ENCODE data around the gene ATP7A. TPM values are rescaled to one million over a fixed set of nuclear protein-coding genes. Genes with fewer than 3 reads are reported as not detected.

Gene ATP7A
- total RNA-seq, 1 experiment from 2014 or later, result 6.3 TPM

DNA sequence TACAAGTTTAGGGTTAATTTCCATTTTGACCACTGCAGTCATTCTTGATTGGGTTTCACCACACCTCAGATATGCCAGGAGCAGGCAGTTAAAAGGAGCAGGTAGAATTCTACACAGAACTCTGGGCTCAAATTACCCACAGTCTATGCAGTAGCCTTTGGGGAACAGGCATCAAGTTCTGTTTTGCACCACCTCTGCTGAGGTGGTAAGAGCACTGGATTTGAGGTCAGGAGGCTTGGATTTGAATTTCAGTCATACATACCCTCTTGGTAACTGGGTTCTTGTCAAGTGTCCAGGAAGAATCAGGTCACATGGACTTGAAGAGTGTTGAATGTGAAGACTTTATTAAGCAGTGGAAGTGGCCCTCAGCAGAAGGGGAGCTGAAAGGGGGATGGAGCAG, 153.2 kb downstream of the ATP7A start:
- no peaks in the 10 kb centered on the region for H3K9me3 ChIP-seq (ENCODE audit: control insufficient read depth in 1 of 2, insufficient read depth in 1 of 2, low read depth in 1 of 2, low read length in 2 of 2)
- H3K4me3 ChIP-seq (replicated peaks in 1 of 2; ENCODE audit: low read depth in 1 of 2, low read length in 2 of 2), result no peak overlapping the region
- no peak for TF ChIP-seq ZFX (IDR thresholded peaks at IDR 0.05)
- no peak for TF ChIP-seq YY1 (IDR thresholded peaks at IDR 0.05; ENCODE audit: extremely low read depth, insufficient replicate concordance, low read depth, low read length)
- POLR2A ChIA-PET, result no interaction called here
- no peaks in the 10 kb centered on the region for H3K9me2 ChIP-seq (ENCODE audit: insufficient read depth)
- RAD21 ChIA-PET (ENCODE audit: low non-redundant PET in 1 of 2, low total read pairs in 2 of 2, uncharacterized antibody in 2 of 2, unreplicated experiment in 2 of 2), result no interaction called here
- intact Hi-C loops (cut with micrococcal nuclease), result no loop called here
- H3K4me1 ChIP-seq (ENCODE audit: control insufficient read depth in 1 of 2, insufficient read depth in 2 of 2, low read length in 2 of 2), result peaks cover 16 to 34% of the 10 kb centered on the region in 2 experiments
- no peak overlapping the region for H2AFZ ChIP-seq (ENCODE audit: low read depth, low read length, poor library complexity, severe bottlenecking)
- no peaks in the 10 kb centered on the region for H3K27me3 ChIP-seq (ENCODE audit: insufficient read depth, low read length)
- no peak overlapping the region for H3K4me2 ChIP-seq (ENCODE audit: low read length)
- H4K20me1 ChIP-seq (ENCODE audit: insufficient read depth), result no peaks in the 10 kb centered on the region
- no TSS peak for BruUV-seq (replicated peaks)
- H3K36me3 ChIP-seq (ENCODE audit: control insufficient read depth in 1 of 2, insufficient read depth in 2 of 2, low read length in 2 of 2), result no peaks in the 10 kb centered on the region
- ATAC-seq (no peak), DNase-seq (ENCODE audit: low read depth, low spot score) (no peak)
- CTCF ChIA-PET, result no interaction called here
- no peak overlapping the region for H3K27ac ChIP-seq (ENCODE audit: low read depth, low read length)
- no peak overlapping the region for H3K9ac ChIP-seq (ENCODE audit: low read length)
- H3K79me2 ChIP-seq (ENCODE audit: insufficient read depth, low read length), result no peaks in the 10 kb centered on the region

DNA sequence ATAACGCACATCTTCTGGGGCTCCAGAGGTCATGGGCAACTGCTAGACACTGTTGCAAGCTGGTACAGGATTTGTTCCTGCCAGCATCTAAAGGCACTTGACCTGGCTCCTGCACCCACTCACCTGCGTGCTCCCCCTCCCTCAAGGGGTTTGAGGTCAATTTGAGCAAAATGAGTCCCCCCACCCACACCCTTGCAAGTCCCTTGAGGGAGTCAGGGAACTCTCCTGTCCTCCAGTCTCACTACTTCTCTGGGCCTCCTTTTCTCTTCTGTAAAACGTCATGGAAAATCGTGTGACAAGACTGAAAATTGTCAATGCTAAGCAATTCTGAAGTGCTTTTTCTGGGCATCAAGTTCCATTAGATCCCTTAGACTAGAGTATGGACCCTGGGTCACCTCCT, 153.7 kb downstream of the ATP7A start:
- DNase-seq (ENCODE audit: low read depth, low spot score) (no peak), ATAC-seq (no peak)
- no peaks in the 10 kb centered on the region for H3K27me3 ChIP-seq (ENCODE audit: insufficient read depth, low read length)
- no peaks in the 10 kb centered on the region for H3K36me3 ChIP-seq (ENCODE audit: control insufficient read depth in 1 of 2, insufficient read depth in 2 of 2, low read length in 2 of 2)
- intact Hi-C loops (cut with micrococcal nuclease), result no loop called here
- POLR2A ChIA-PET, result interaction anchor here (0.6 kb wide), 1 partner anchor 22 kb away, joined by 3 read pairs; no protein-coding TSS in a partner anchor
- no peak overlapping the region for H3K27ac ChIP-seq (ENCODE audit: low read depth, low read length)
- no peak overlapping the region for H3K4me3 ChIP-seq (replicated peaks in 1 of 2; ENCODE audit: low read depth in 1 of 2, low read length in 2 of 2)
- no peak overlapping the region for H3K9ac ChIP-seq (ENCODE audit: low read length)
- no peaks in the 10 kb centered on the region for H3K79me2 ChIP-seq (ENCODE audit: insufficient read depth, low read length)
- TF ChIP-seq POLR2A (IDR thresholded peaks at IDR 0.05; ENCODE audit: borderline replicate concordance, extremely low read depth, insufficient read depth, insufficient read length) (no peak), JUND (IDR thresholded peaks at IDR 0.05) (no peak), CEBPB (IDR thresholded peaks at IDR 0.05; ENCODE audit: low read depth) (no peak), ELF1 (IDR thresholded peaks at IDR 0.05; ENCODE audit: borderline replicate concordance, low read depth) (no peak), RAD21 (IDR thresholded peaks at IDR 0.05; ENCODE audit: low read depth) (no peak), SIN3A (IDR thresholded peaks at IDR 0.05; ENCODE audit: low read depth) (no peak)
- TF ChIP-seq, protein P1, sequence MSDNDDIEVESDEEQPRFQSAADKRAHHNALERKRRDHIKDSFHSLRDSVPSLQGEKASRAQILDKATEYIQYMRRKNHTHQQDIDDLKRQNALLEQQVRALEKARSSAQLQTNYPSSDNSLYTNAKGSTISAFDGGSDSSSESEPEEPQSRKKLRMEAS (IDR thresholded peaks at IDR 0.05), result no peak
- TF ChIP-seq, protein P2, sequence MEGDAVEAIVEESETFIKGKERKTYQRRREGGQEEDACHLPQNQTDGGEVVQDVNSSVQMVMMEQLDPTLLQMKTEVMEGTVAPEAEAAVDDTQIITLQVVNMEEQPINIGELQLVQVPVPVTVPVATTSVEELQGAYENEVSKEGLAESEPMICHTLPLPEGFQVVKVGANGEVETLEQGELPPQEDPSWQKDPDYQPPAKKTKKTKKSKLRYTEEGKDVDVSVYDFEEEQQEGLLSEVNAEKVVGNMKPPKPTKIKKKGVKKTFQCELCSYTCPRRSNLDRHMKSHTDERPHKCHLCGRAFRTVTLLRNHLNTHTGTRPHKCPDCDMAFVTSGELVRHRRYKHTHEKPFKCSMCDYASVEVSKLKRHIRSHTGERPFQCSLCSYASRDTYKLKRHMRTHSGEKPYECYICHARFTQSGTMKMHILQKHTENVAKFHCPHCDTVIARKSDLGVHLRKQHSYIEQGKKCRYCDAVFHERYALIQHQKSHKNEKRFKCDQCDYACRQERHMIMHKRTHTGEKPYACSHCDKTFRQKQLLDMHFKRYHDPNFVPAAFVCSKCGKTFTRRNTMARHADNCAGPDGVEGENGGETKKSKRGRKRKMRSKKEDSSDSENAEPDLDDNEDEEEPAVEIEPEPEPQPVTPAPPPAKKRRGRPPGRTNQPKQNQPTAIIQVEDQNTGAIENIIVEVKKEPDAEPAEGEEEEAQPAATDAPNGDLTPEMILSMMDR (IDR thresholded peaks at IDR 0.05 in 2 of 3, conservative IDR thresholded peaks at IDR 0.05 in 1 of 3; ENCODE audit: borderline replicate concordance in 1 of 3, insufficient read depth in 1 of 3, low read depth in 2 of 3, low read length in 2 of 3), result no peak
- TF ChIP-seq, protein P3, sequence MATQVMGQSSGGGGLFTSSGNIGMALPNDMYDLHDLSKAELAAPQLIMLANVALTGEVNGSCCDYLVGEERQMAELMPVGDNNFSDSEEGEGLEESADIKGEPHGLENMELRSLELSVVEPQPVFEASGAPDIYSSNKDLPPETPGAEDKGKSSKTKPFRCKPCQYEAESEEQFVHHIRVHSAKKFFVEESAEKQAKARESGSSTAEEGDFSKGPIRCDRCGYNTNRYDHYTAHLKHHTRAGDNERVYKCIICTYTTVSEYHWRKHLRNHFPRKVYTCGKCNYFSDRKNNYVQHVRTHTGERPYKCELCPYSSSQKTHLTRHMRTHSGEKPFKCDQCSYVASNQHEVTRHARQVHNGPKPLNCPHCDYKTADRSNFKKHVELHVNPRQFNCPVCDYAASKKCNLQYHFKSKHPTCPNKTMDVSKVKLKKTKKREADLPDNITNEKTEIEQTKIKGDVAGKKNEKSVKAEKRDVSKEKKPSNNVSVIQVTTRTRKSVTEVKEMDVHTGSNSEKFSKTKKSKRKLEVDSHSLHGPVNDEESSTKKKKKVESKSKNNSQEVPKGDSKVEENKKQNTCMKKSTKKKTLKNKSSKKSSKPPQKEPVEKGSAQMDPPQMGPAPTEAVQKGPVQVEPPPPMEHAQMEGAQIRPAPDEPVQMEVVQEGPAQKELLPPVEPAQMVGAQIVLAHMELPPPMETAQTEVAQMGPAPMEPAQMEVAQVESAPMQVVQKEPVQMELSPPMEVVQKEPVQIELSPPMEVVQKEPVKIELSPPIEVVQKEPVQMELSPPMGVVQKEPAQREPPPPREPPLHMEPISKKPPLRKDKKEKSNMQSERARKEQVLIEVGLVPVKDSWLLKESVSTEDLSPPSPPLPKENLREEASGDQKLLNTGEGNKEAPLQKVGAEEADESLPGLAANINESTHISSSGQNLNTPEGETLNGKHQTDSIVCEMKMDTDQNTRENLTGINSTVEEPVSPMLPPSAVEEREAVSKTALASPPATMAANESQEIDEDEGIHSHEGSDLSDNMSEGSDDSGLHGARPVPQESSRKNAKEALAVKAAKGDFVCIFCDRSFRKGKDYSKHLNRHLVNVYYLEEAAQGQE (IDR thresholded peaks at IDR 0.05; ENCODE audit: low read depth), result no peak
- H3K9me2 ChIP-seq (ENCODE audit: insufficient read depth), result no peaks in the 10 kb centered on the region
- no peaks in the 10 kb centered on the region for H3K9me3 ChIP-seq (ENCODE audit: control insufficient read depth in 1 of 2, insufficient read depth in 1 of 2, low read depth in 1 of 2, low read length in 2 of 2)
- no peaks in the 10 kb centered on the region for H4K20me1 ChIP-seq (ENCODE audit: insufficient read depth)
- RAD21 ChIA-PET (ENCODE audit: low non-redundant PET in 1 of 2, low total read pairs in 2 of 2, uncharacterized antibody in 2 of 2, unreplicated experiment in 2 of 2), result no interaction called here
- 0 out of 2 replicates have a peak overlapping the region, but pooled peaks have one; percentile 63 for H3K4me2 ChIP-seq (ENCODE audit: low read length)
- no peak overlapping the region for H2AFZ ChIP-seq (ENCODE audit: low read depth, low read length, poor library complexity, severe bottlenecking)
- no TSS peak for BruUV-seq (replicated peaks)
- peaks cover 17 to 39% of the 10 kb centered on the region in 2 experiments for H3K4me1 ChIP-seq (ENCODE audit: control insufficient read depth in 1 of 2, insufficient read depth in 2 of 2, low read length in 2 of 2)
- CTCF ChIA-PET, result no interaction called here
